Activated CD8-positive, alpha-beta T cell treated with anti-CD3 and anti-CD28 coated beads for 36 hours (primary cell): ENCODE data around the gene CD9. TPM values are rescaled to one million over a fixed set of nuclear protein-coding genes. Genes with fewer than 3 reads are reported as not detected.
A peak's percentile ranks its signal among the peaks of the same experiment; 100 is the strongest.

Experiments used
- ATAC-seq: fragments of 200-7000 bp; cut with Tn5 transposase; one replicate; pipeline ENCODE4 v1.10.0; 2021; ENCODE audit warnings: mild to moderate bottlenecking, moderate library complexity
- CTCF ChIA-PET: fragments of 350-600 bp; sonication (Branson Sonifier 250); formaldehyde crosslinking; loops from one replicate; lab custom pipeline; 2021; ENCODE audit warnings: antibody characterized with exemption; lab: Charles Lee
- POLR2A ChIA-PET: fragments of 350-600 bp; sonication (Branson Sonifier 250); formaldehyde crosslinking; loops from one replicate; lab custom pipeline; 2021; ENCODE audit warnings: antibody characterized with exemption; lab: Charles Lee
- DNase-seq: peaks from one replicate; pipeline ENCODE4 v3.0.0-alpha.2; 2020
- H3K27ac Mint-ChIP-seq: one replicate; pipeline ENCODE4 v1.8.0; 2021; ENCODE audit warnings: mild to moderate bottlenecking, mixed read lengths
- H3K27me3 Mint-ChIP-seq: one replicate; pipeline ENCODE4 v1.8.0; 2021; ENCODE audit warnings: mixed read lengths
- H3K36me3 Mint-ChIP-seq: one replicate; pipeline ENCODE4 v1.8.0; 2021; ENCODE audit warnings: low read depth, mixed read lengths
- H3K4me1 Mint-ChIP-seq: one replicate; pipeline ENCODE4 v1.8.0; 2021; ENCODE audit warnings: low read depth, mixed read lengths
- H3K4me3 Mint-ChIP-seq: one replicate; pipeline ENCODE4 v1.8.0; 2021; ENCODE audit warnings: mild to moderate bottlenecking, moderate library complexity, mixed read lengths
- H3K9me3 Mint-ChIP-seq: one replicate; pipeline ENCODE4 v1.8.0; 2021; ENCODE audit warnings: mixed read lengths
- CTCF ChIP-seq: fragments of 200-600 bp; IDR thresholded peaks from one replicate; pipeline ENCODE4 v1.8.0; 2022; ENCODE audit warnings: antibody characterized with exemption, mild to moderate bottlenecking
- intact Hi-C: fragments of 100-400 bp; cut with micrococcal nuclease; formaldehyde crosslinking; loops from one replicate; pipeline ENCODE4 v1.10.0; 2022
- total RNA-seq, 2 experiments: library from RNA; stranded (reverse); gene quantifications; one replicate each; pipeline ENCODE4 v1.2.3, GENCODE V29; 2021

Gene CD9
- total RNA-seq: 1 to 10 TPM; 9.1 to 9.2 TPM

- peaks cover 21% of the 10 kb centered on the region for H3K27me3 Mint-ChIP-seq
- H3K9me3 Mint-ChIP-seq: no peaks in the 10 kb centered on the region
- H3K4me3 Mint-ChIP-seq: peak within 1 kb of the TSS; percentile 68
- DNase-seq: peak; percentile 54
- ChIA-PET CTCF (interaction anchor here (0.7 to 8.9 kb wide), 8 partner anchors 14 to 137 kb away, joined by 3 to 89 read pairs (median 3); no protein-coding TSS in a partner anchor), POLR2A (interaction anchor here (0.8 to 1.3 kb wide), 3 partner anchors 28 to 77 kb away, joined by 3 to 6 read pairs (median 3); no protein-coding TSS in a partner anchor)
- intact Hi-C loops: no loop called here
- peaks cover 28% of the 10 kb centered on the region for H3K4me1 Mint-ChIP-seq
- no peak for TF ChIP-seq CTCF
- ATAC-seq: peak; percentile 43
- no peak within 1 kb of the TSS for H3K27ac Mint-ChIP-seq
- H3K36me3 Mint-ChIP-seq: no peaks in the 10 kb centered on the region
Observed at GRCh38 chr12:6200256-6201212, at the start of gene CD9. Gene CD9, plus strand, starts transcription at chr12:6200400. Its CDS starts 100 bp downstream, at chr12:6200500.

DNA sequence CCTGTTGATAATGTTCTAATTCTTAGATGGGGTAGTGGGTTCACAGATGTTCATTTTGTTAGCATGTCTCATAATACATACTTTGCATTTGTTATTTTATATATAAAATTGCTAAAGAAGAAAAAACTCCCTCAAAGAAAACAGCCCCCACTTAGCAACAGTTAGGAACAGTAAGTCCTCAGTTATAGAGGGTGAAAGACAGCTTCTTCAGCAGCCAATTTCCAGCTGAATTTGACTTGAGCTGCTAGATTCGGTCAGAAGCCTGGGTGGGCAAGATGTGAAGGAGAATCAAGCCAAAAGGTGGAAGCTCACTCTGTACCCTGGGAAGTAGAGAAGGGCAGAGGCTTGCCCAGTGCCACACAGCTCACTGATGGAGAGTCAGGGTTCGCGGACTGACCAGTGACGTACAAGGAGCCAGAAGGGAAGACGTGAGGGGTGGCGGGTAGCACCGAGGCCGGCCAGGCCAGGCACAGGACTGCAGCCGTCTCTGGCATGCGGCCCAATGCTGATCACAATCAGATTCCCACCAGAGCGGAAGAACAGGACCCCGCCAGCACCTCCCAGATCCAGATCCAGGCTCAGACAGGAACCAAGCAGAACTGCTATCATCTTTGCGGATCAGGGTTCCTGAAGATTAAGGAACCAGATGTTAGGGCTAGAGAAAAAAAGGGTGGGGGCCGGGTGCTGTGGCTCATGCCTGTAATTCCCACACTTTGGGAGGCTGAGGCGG, 45.3 kb upstream of the CD9 start:
- intact Hi-C loops: no loop called here
- DNase-seq (no peak), ATAC-seq (no peak)
- Mint-ChIP-seq H3K27me3 (no peaks in the 10 kb centered on the region), H3K9me3 (no peaks in the 10 kb centered on the region), H3K36me3 (no peaks in the 10 kb centered on the region), H3K4me1 (peaks cover 11% of the 10 kb centered on the region), H3K4me3 (no peak overlapping the region), H3K27ac (no peak overlapping the region)
- ChIA-PET POLR2A (interaction anchor here (1.0 kb wide), 1 partner anchor 98 kb away, joined by 3 read pairs; no protein-coding TSS in a partner anchor), CTCF (no interaction called here)
- TF ChIP-seq CTCF: no peak

- POLR2A ChIA-PET: no interaction called here
- intact Hi-C loops: no loop called here
Observed at GRCh38 chr12:6157482-6157881, 42.7 kb upstream of the CD9 start.

GRCh38 chr12:6158255-6158654, 41.9 kb upstream of the CD9 start:
- ATAC-seq (no peak), DNase-seq (no peak)
- H3K27me3 Mint-ChIP-seq: no peaks in the 10 kb centered on the region
- intact Hi-C loops: no loop called here
- peaks cover 11% of the 10 kb centered on the region for H3K4me1 Mint-ChIP-seq
- ChIA-PET CTCF (interaction anchor here (1.0 to 1.1 kb wide), 2 partner anchors 9 to 119 kb away, joined by 3 read pairs; no protein-coding TSS in a partner anchor), POLR2A (no interaction called here)
- no peak for TF ChIP-seq CTCF
- H3K36me3 Mint-ChIP-seq: no peaks in the 10 kb centered on the region
- no peak overlapping the region for H3K27ac Mint-ChIP-seq
- H3K9me3 Mint-ChIP-seq: no peaks in the 10 kb centered on the region
- no peak overlapping the region for H3K4me3 Mint-ChIP-seq

More at GRCh38 chr12:6157482-6157881, 42.7 kb upstream of the CD9 start:
- CTCF ChIA-PET: interaction anchor here (1.1 kb wide), 1 partner anchor 118 kb away, joined by 3 read pairs; no protein-coding TSS in a partner anchor
- TF ChIP-seq CTCF: no peak
- ATAC-seq (no peak), DNase-seq (no peak)
- no peaks in the 10 kb centered on the region for H3K36me3 Mint-ChIP-seq
- H3K4me3 Mint-ChIP-seq: no peak overlapping the region
- no peaks in the 10 kb centered on the region for H3K9me3 Mint-ChIP-seq
- H3K27ac Mint-ChIP-seq: no peak overlapping the region
- no peaks in the 10 kb centered on the region for H3K27me3 Mint-ChIP-seq
- H3K4me1 Mint-ChIP-seq: peaks cover 11% of the 10 kb centered on the region
